NCI-H2196 treated with DMSO at 0.1 percent for 48 hours (cell line): ENCODE results near the gene PDE4DIP.
"Not testable (repeated sequence)": the region's sequence is repeated elsewhere in the genome, so short reads cannot be mapped to it uniquely, and the experiment has no call there.

ENCODE experiments used
- DNase-seq: peaks from one replicate; lab custom pipeline; 2025; ENCODE audit not compliant: unreplicated experiment; lab: John Stamatoyannopoulos, UW

PDE4DIP gene

DNA sequence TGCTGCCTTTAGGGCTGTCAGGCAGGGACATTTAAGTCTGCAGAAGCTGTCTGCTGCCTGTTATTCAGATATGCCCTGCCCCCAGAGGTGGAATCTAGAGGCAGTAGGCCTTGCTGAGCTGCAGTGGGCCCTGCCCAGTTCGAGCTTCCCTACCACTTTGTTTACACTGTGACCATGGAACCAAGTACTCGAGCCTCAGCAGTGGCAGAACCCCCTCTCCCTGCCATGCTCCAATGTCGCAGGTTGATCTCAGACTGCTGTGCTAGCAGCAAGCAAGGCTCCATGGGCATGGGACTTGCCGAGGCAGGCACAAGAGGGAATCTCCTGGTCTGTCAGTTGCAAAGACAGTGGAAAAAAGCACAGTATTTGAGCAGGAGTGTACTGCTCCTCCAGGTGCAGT, 198.8 kb downstream of the PDE4DIP start:
- DNase-seq = not testable (repeated sequence)

DNA sequence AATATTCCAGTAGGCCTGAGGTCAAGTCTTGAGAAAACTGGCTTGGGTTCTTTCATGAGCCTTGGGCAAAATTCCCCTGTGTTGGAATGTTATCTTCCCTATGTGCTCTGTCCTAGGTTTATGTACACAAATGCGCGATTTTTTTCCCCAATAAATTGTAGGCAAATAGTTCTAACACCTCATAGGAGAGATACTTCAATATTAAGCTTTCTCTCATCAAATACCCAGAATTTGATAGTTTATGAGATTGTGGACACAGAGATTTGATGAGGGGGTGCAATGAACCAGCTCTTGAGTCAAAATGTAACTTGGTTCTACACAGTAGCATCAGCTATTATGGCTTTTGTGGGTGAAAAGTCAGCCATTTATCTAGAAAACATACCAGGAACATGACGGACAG, 220.4 kb downstream of the PDE4DIP start:
- DNase-seq = not testable (repeated sequence)

DNA sequence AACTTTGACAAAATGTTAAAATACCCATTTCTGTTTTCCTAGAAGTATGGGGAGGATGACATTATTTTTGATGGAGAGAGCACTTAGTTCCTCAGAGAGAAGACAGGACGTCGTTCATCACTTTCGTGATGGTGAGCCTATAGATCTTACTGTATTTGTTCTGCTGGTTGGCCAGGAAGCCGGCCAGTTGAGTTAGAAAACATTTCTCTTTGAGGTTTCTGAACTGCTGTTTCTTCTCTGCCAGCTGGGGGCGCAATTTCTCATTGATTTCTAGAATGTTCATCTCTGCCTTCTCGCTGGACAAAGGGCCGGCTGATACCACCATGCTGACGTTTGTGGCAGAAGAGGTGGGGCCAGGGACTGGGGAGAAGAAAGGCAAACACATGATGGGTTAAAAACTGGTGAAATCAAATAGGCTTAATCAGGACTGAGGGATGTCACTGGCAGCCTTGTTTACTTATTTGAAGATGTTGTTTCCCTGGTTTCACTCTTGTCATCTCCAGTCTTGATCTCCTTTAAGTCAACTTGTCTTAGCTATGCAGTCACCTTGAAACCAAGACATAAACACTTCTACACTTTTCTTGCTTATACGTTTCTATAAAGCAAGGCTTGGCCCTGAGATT, 231.4 kb downstream of the PDE4DIP start:
- not testable (repeated sequence) for DNase-seq
